Measurements from ENCODE around the gene PSMB7.

The PSMB7 gene

DNA sequence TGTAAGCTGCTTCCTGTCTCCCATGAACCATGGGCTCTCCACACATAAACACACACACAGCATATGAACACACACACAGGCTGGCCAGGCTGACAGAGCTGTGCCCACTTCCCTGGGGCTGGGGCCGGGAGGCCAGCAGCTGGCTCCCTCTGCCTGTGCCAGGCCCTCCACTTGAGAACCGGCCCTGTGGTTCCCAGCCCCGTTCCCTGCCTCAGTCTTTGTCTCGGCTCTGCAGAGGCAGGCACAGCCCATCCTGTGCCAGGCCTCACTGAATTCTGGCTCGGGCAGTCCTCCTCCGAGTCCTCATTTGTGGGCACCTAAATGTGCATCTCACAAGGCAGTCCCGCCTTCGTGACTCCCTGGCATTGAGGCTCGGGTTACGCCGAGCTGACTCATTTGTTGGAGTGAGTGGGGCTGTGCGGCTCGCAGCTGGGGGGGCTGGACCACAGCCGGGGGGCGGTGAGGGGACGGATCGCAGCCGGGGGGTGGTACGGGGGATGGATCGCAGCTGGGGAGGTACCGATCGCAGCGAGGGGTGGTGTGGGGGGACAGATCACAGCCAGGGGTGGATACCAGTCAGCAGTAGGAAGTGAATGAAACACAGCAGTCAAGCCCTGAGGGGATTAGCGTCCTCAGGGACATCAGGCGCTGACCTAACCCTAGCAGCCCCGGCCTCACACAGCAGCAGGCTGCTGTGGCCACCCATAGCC lies 72.3 kb downstream of the PSMB7 start:
- peak; percentile 95 for DNase-seq

DNA sequence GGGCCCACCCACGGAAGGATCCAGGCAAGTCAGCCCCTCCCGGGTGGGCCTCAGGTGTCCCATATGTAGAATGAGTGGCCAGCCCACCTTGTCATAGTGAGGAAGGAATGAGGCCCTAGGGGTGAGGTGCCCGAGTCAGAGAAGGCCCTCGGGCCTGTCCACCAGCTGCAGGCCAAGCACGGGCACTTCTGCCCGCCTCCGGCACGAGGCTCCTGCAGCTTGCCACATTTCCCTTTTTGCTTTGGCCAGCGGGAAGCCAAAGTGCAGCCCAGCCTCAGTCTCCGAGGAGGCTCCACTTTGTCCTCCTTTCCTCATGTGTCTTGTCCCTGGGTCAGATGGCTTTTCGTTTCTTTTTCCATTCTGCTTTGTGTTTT lies 72.9 kb downstream of the PSMB7 start:
- no peak for DNase-seq

DNA sequence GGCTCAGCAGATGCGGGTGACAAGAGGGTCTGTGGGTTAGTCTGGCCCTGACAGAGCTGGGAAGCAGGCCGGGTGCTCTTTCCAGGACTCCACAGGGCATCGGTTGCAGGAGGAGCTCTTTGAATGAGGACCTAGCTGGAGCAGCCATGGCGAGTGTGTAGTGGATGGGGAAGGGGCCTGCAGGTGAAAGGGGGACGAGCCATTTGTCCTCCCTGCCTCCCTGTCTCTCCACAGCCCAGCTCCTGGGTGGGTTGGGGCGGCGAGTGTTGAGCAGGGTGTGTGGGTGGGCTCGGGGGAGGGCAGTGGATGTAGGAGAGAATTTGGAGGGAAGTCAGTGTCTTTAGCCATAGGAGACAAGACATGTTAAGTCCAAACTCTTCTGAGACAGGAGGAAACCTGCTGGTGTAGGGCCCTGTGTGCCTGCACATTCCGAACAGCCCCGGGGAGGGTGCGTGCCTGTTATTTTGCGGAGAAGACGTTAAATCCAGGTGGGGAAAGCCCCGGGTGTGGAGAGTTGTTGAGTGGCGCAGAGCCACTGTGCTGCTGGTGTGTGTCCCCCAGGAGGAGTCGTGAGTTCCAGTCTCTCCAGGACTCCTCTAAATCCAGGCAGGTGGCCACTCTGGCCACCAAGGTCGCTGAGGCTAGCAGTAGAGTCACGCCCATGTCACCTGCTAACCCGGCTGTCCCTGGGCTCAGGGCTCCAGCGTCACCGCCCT lies 73.6 kb downstream of the PSMB7 start:
- no peak for DNase-seq

DNA sequence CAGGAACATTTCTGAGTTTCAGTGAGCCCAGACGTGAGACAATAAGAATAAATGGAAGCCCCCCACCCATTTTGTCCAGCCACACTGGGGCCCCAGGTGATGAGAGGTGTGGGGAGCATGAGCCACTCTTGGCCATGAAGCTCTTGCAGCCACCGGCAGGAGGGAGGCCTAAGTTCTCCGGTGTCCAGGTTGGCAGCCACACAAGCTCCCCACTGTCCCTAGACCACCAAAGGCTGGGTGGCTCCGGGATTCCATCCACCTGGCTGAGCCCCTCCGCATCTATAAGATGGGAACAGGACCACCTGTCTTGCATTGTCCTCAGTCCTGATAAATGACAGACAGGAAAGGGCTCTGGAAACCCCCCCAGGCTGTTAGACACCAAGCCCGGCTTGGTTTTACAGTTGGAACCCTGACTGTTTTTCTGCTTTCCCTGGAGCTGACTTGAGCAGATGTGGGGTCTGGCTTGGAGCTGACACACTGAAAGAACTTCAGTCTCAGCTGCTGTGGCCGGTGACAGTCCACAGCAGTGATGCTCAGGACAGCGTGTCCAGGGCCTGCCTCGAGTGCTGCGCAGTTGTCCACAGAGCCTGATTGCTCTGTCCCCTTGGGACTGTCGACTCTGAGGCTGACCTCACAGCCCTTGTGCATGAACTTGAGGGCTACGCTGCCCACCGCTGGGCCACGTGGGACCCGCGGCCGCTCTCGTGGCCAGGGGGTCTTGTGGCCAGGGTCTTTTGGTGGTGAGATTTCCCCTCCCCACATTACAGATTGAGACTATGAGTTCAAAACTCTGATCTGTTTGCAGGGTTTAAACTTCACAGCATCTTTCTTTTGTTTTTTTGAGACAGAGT lies 74.8 kb downstream of the PSMB7 start:
- DNase-seq, result no peak

DNA sequence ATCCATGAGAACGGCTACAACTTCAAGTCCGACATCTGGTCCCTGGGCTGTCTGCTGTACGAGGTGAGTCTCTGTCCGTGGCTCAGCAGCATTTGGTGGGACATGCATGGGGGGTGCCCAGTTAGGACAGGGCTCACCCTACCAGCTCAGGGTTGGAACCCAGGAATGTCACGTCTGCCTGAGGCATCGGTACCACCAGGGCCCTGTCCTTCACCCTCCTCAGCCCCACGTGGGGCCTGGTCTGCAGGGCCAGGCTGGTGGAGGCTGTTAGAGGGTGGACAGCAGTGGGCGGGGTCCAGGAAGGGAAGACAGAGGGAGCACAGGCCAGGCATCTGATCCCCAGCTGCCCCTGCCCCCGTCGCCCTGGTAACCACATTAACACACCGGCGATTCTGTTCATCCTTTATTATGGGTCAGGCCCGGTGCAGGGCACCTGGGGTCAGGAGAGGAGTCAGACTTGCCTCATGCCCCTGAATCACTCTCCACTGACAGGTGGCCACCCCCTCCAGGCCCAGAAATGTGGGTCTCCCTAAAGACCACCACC lies 75.6 kb downstream of the PSMB7 start:
- DNase-seq, result no peak

DNA sequence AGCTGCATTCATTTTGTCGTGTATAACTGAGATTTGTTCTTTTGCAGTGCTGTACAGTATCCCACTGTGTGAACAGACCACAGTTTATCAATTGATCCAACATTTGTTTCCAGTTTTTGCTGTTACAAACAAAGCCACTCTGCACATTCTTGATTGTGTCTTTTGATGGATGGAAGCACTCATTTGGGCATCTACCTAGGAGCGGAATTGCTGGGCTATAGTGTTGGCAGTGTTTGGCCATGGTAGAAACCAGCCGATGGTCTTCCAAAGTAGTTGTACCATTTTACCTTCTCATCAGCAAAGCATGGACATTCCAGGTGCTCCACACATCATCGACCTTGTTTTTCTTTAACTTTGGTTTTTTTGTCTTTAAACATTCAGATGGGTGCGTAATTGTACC lies 77.7 kb downstream of the PSMB7 start:
- DNase-seq, result no peak

DNA sequence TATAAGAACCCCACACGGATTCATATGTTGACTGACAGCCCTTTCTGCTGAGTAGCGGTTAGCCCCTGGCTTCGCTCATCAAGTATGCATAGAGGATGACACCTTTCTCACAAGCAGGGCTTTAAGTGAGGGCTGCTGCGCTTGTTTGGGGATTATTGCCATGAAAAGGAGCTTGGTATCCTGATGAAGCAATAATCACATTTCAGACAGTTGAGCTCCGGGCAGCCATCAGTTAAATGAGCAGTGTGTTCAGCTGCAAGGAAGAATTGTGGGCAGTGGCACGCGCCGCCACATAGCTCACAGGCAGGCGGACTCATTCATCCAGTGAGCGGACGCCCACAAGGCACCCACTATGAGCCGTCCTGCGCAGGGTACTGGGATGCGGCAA lies 79.9 kb downstream of the PSMB7 start:
- DNase-seq, result no peak

DNA sequence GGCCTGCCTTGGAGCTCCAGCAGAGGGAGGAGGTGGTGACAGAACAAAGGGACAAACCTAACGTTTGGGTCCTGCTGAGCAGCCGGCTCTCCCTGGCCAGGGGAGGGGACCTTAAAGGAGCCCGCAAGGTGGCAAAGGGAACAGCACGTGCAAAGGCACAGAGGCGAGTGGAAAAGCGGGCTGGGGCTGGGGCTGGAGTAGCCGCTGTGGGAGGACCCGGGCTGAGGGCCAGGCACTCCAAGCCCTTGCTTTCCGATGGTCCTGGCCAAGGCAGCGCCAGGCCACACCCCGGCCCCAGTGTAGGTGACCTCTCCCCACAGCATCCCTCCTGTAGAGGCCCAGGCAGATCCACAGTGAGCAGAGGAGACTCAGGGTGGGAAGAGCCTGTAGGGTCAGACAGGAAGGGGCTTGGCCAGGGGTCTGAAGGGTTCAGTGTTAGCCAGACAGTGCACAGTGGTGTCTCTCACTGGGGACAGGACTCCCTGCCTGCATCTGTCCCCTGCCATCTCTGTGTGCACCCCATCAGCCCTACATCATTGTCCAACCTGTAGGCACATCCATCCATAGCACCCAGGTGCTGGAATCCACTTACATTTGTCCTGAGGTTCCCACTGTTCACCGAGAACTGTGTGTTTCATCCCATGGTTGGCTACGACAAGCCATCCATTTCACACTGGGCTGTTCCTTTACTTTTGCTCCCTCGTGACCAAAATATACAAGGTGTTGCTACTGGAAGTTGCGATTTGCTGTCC lies 80.5 kb downstream of the PSMB7 start:
- no peak for DNase-seq

DNA sequence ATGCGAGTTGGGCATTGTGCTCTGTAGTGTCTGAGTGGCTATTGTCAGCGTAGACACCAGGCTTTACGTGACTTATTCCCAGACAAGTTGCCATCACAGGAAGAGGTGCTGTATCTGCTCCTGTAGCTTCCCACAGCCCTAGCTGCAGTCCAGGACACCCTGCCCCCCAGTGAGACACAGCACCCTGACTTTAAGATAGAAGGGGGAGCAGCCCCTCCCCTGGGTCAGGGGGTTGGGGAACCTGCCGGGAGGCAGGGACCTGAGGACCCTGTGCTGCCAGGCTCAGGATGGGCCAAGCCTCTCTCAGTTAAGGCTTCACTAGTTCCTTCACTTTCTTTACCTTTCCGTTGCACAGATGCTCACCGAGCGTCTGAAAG lies 82.1 kb downstream of the PSMB7 start:
- no peak for DNase-seq

DNA sequence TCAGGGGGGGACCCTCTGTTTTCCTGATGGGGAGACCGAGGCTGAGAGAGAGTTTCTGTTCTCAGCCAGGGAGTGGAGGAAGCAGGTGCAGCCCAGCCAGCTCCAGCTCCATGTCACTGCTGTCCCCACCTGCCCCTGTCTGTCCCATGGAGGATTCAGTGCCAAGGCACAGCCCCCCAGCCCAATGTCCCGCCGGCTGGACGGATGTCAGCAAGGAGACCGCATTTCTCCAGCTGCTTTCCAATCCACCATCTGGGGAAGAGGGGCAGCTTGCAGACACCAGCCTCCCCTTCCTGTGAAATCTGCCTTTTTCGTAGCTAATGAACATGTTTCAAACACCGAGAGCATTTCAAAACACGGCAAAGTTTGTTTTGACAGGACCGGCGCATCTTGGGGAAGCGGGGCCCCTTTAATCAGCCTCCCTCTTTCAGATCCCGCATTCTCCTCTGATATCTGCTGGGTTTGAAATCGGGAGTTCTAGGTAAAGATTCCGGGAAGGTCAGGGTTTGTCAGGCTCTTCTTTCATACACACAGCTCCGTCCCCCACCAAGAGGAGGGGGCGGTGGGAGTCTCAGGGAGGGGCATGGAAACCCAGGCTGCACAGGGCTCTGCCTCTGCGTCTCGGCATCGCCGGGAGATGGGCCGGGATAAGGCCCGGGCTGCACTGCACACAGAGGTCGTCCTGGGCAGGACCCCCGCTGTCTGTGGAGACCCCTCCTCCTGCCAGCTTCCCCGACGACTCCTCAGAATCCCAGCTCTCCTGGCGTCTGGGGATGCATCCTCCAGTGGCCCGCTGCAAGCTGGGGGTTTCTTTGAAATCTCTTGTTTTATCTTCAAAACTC lies 82.7 kb downstream of the PSMB7 start:
- no peak for DNase-seq

DNA sequence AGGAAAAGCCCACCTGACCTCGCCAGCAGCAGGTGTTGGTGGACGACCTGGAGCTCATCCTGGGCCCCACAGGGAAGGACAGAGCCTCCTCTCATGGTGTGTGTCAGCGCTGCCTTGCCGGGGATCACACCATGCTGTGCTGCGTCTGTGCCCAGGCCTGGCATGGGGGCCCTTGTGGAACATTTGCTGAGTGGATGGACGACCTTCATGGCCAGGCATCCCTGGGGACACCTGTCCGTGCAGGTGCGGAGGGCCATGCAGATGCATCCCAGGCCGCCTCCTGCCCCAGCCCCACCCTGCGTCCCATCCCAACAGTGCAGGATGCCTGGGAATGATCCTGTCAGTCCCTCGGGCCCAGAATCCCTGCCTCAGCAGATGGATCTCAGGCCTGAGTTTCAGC lies 83.7 kb downstream of the PSMB7 start:
- no peak for DNase-seq

DNA sequence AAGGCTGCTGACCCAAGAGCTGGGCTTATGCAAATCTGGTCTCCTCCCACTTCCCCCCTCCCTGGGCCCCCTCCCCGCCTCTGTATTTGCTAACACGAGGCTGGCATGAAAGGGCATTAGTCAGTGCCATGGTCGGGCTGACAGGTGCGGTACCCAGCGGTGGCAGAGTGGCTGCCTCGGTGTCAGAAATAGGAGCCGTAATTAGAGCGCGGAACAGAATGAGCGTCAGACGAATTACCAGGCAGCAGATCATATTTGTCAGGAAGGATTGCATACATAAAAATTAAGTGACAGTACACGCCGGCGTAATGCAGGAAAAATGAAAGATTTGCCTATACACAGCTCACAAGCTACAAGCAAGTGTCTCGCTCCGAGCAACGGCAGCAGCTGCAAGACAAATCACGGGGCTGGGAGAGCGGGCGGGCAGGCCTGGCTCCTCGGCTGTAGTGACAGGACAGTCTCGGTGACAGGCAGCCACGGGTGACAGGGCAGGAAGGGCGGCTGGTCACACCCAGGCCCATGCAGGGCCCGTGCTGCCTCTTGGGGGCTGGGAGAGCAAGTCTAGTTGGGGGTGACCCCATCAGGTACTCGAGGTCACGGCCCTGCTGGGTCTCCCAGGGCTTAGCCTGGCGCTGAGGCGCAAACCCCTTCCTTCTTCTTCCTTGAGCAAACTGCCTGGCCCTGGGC lies 85.1 kb downstream of the PSMB7 start:
- DNase-seq, result no peak

DNA sequence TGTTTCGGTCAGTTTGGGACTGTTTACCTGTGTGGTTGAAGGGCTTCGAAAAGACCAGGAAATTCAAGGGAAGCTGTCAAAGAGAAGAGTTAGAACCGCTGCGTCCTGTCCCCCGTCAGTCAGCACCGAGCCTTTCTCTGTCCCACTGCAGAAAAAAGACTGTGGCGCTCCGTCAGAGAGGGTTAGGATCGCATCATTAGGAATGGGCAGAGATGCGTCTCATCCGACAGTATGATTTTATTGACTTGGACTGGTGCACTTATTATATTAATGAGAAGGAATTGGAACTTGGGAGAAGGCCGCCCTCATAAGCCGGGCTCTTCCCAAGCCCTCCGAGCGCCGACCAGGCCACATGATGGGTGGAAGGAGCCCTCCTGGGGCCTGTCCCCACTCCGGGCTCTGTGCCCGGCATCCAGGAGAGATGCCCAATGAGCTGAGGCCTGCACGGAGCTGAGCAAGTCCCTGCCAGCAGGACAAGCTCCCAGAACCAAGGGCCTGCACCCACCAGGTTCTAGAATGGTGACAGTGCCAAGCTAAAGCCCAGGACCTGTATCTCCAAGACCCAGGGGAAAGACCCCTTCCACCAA lies 85.9 kb downstream of the PSMB7 start:
- no peak for DNase-seq

DNA sequence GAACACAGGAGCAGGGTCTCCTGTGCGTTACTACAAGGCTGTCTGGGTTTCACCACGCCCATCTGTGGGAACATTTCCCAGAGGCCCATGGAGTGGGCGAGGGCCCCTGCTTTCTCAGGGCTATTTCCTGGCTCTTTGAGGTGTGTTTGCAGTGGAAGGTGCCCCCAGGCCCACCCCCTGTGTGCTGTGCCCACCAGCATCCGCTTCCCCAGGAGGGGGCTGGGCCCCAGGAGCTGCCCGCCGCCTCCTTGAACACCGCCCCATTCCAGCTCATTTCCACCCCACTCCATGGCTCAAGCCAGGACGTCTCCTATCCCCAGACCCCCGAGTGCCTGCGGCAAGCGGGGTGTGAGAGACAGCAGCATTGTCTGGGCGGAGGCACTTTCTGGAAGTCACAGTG lies 87.0 kb downstream of the PSMB7 start:
- DNase-seq, result no peak

DNA sequence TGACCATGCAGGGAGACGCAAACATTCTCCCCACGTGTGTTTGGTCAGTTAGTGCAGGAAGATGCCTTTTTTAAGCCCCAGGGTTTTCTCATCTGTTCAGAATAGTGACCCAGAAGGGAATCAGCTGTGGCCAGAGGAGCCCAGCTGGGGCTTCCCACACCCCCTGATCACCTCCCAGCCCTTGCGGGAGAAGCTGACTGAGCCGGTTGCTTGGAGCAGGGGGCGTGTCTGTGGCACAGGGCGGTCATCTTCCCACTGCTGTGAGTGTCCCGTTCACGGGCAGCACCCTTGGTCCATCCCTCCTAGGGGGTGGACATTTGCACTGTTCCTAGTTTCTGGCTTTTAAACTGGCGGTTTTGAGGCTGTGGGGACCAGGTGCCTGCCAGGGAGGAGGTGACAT lies 87.8 kb downstream of the PSMB7 start:
- DNase-seq, result no peak

DNA sequence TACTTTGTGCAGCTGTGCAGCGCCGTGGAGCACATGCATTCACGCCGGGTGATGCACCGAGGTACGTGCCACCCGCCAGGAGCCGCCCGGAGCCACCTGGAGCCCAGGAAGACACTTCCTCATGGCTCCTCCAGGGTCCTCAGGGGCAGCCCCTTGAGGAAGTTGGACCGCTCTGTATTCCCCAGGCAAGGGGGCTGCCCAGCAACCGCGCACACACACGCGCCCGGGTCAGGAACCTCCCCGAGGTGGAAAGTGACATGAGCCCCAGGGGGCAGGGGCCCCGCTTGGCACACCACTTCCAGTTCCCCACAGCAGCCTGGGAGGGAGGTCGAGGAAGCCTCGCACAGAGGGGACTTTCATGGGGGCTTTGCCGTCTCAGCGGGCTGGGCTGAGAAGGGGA lies 88.9 kb downstream of the PSMB7 start:
- no peak for DNase-seq

DNA sequence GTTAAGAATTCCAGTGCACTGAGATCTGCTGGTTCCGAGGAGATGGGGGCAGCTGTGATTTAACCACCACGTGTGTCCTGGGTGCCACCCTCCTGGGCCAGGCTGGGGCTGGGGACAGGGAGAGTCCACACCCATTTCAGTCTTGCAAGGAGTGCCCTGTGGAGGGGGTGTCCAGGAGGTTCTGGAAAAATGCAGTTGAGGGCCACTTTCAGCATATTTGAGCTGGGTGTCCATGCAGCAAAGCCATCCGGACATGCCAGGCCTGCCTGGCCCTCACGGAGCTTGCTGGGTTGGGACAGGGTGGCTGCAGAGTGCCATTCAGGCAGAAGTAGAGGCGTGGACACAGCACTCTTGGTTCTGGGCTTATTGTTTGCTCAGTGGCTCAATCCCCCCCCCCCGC lies 89.4 kb downstream of the PSMB7 start:
- no peak for DNase-seq

DNA sequence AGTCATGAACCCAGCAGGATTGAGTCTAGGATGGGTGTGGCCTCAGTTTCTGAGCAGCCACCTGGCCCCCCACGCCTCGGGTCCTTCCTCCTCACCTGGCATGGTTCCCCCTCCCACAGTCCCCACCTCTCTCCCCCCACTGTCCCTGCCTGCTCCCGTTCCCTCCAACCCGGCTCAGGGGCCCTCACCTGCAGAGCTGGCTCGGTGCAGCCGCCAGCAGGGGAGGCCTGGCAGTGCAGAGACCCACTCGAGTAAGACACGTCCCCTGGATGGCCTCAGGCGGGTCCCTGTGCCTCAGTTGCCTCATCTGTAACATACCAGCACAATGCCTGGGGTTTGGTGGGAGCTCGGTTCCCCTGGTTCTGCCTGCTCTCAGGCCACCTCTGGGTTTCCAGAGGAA lies 91.3 kb downstream of the PSMB7 start:
- no peak for DNase-seq

DNA sequence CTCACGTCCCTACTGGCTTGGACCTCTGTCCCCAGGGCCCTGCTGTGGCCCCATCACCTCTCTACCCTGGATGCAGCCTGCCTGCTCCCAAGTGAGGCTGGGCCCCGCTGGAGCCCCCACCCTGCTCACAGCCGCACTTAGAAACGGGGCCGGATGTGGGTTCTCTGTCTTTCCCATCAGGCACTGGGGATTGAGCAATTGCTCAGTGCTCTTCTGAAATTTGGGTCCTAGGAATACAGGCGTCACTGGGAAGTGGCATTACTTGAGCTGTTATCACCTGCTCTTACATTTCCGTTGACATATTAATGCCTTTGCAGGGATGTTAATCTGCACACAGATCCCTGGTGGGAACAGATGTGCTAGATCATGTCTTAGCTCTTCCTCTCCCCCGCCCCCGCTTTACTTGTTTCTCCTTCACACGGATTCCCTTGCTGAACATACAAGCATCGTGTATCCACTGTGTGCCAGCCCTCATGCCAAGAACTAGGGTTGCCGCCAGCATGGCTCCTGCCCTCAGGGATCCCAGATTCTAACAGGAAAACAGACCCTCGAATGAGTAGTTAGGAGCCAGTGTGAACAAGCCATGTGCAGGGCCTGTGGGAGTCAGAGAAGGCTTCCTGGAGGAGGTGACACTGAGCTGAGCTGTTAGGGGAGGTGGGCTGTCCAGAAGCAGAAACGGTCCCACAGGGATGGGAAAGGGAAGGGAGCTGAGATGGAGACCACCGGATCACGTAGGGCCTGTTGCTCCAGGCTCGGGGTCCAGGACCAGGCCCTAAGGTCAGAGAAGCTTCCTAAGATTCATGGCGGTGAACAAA lies 92.4 kb downstream of the PSMB7 start:
- DNase-seq, result no peak

DNA sequence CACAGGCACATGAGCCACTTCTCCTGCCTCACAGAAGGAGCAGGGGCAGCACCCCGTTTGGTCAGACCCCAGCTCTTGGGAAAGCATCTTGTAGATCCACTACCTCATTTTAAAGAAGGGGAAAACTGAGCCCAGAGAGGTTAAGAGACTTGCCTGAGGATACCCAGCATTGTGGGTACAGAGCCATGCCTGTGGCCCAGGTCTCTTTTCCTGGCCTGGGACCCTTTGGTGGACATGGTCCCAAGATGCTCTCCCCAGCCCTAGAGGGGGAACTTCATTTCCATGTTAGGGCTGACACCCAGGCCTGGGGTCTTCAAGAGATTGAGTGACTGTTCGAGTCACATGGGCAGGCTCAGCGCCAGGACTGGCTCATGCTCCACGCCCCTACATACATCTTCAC lies 93.3 kb downstream of the PSMB7 start:
- no peak for DNase-seq
